Inferior parietal cortex (tissue), 1 donor: ENCODE measurements around the gene FOXF1.

Source experiments
- DNase-seq: peaks from one replicate; pipeline ENCODE4 v3.0.0-alpha.2; 2016; ENCODE audit errors: extremely low spot score

FOXF1 gene

DNA sequence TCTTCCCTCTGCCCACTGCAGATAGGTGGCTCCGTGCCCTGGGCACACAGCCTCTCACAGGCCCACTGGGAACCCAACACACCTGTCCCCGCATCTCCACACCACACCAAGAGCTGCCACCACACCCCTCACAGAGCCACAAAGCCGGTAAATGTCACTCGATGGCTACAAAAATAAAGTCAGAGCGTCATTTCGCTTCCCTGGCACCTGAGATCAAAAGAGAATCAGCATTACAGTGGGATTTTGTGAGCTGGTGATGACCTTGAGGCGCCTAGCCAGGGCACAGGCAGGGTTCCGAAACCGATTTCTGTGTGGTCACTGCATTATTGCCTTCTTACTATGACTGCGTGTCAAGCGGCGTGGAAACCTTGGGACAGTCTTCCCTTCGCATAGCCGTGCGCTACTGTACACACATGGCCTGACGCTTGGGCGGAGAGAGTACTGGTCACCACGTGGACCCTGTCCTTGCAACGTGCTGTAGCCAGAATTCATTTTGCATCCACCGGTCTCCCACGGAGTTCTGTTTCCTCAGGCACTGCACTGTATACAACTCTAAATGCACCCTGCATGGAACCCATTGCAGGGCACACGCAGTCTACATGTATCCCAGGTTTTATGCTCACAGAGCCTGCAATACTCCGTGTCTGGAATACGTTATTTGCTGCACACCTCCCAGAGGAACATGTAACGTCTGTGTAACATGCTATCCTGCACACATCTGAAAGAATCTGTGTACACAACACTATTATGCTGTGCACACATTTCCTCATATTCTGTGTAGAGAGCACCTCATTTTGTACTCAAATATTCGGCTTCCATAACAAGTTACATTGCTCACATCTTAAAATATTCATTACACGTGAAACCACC lies 5.8 kb upstream of the FOXF1 start:
- DNase-seq = no peak

DNA sequence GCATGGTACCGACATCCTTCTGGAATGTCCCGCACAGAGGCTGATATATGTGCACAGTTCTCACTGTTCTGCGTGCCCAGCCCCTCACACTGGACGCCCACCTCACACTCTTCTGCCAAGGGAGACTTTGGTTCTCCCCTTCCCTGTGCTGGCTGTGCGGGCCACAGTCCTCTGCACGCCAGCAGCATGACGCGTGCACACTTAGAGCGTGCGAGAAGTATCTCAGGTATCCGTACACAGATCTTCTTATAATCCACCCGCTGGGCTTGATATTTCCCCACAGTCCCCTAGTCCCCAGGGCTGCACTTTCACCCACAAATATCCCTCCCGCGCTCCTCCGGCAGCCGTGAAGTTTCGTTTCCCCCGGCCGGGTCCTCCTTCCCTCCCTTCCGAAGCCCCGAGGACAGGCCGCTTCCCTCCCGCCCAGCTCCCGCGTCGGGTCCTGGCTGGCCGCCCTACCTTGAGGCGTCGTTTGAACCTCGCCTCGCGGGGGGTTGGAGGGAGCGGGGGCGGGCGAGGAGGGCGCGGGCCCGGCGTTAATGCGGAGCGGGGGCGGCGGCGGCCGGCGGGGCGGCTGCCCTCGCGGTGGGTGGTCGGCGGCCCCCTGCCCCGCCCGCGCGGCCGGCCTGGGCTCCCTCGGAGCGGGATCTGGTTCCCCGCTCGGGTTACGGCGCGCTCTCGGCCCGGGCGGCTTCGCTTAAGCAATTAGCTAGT lies 5.0 kb upstream of the FOXF1 start:
- no peak for DNase-seq

DNA sequence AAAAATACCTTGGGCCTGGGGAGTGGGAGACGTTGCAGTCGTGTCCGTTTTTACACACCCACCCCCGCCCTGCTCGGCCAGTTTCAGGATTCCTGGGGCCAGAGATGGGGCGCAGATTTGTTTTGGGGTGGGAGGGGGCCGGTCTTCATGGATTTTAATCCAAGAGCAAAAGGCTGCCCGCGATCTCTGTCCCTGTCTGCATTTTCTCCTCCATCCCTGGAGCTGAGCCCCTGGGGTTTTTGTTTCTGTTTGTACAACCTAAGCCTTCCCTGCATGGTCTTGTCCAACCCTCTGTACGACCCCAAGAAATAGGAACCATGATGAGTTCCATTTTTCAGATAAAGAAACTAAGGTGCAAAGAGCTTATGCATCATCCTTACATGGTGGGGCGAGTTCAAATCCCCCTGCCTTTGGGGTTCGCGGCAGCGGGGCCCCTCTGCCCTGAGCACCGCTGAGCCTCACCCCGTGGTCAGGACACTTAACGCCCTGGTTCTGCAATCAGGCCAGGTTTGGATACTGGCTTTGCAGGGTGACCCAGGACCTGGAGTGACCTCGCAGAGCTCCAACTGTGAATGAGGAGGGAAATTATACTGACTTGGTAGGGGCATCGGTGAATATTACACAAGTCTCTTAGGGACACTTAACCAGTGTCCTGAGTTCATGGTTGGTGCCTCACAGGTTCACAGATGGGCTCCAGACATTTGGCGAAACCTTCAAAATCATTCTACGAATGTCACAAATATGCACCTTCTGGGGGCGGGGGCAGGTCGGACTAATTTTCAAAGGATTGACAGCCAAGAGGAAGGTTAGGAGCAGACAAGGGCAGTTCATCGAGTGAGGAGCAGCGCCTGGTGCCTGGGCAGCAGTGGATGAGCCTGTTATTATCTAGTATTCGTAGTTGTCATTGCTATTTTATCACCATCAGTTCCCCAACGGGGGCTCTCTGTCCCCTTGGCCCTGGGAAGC lies 4.1 kb upstream of the FOXF1 start:
- no peak for DNase-seq

DNA sequence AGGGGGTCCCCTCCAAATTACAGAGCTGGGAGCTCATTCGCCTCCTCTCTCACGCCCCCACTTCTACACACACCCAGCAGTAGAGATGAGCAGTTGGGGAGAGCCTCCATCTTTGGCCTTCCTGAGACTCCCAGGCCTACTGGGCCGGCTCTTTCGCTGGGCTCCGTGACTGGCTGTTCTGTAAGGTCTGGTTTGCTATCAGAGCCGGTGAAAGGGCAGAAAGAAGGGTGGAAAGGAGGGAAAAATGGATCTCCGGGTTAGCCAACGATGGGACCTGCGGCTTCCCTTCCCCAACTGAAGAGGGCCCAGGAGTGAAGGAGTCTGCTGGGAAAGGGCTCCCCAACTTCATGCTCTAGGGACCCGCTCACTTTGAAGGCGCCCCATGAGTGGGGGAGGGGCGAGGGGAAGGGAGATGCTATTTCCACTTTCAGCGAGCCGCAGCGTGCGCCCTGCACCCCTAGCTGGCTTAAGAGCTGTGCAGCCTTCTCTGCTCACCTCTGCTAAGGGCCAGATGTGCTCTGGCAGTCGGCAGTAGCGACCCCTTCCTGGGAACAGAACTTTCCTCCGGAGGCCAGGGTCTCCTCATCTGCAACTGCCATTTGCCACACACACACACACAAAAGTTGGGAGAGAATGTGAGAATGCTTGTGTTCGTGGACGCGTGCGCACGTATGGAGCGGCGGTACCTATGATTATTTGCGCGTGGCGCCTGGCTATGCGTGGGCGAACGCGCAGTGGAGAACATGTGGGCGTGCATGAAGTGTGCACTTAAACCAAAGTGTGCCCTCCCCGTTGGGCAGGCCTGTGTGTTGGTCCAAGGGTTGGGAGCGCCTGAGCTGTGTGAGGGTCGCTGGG lies 2.9 kb upstream of the FOXF1 start:
- no peak for DNase-seq

DNA sequence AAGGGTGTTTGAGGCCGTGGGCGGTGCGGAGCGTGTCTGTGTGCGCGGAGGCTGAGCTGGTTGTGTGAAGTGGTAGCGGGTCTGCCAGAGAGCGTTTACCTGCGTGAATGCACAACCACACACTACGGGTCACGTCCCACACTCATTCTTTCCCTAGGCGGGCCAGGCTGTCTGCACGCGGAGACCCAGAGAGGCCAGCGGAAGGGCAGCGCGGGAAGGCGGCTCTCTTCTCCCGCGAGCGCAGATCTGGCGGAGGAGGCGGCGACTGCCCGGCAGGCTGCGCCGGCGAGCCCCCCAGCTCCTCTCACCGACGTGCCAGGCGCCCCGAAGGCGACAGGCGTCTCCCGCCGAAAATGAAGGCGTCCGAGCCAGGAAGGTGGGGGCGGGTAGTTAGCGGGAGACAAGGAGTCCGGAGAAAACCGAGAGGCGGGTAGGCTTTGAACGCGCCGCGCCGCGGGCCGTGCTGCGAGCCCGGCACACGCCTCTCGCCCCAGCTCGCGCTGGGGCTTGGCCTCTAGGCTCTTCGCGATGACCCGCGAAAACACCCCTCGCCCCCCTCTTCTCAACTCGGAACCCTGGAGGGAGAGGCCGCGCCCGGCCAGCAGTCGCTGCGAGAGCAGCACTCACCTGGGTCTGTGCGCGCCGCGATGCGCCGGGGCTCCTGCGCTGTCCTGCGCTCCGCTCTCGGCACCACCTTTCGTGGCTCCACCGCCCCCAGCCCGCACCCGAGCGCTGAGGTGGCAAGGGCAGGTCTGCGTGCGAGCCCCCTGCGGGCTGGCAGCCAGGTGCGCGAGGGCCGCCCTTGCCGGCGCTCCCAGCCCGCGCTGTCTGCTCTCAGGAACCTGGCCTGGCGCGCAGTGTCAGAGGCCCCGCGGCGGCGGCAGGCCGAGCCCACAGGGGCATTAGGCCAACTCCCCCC lies 2.0 kb upstream of the FOXF1 start:
- DNase-seq = no peak

DNA sequence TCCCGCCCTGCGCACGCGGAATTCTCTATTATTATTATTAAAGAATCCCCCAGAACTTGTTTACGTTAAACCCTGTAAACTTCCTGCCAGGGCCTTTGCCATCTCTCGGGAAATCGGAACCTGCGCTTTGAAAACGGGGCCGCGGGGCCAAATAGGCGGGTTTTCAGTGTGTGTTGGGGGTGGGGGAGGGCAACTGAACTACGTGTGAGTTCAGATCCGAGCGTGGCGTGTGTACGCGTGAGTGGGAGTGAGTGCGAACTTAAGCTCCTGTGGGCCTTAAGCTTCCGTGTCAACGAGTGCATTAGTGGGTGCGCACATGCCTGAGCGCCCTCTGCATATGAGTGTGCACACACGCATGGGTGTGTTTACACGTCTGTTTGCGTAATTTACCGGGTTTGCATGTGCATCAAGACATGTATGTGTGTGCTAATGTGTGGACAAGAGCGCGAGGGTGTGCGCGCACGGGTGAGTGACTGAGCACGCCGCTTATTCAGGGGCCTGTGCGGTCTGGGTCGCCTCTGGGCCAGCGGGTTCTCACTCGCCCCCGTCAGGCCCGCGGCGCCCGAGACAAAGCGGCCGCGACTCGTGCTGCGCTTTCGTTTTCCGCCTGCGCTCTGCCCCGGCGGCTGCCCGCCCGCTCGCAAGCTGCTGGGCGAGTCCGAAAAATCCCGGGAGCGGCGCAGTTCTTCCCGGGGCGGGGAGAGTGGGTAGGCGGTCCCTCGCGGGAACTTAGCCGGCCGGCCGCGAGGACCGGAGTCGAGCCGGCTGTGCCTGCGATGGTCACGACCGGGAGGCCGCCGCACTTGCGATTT lies 1.2 kb upstream of the FOXF1 start:
- no peak for DNase-seq

DNA sequence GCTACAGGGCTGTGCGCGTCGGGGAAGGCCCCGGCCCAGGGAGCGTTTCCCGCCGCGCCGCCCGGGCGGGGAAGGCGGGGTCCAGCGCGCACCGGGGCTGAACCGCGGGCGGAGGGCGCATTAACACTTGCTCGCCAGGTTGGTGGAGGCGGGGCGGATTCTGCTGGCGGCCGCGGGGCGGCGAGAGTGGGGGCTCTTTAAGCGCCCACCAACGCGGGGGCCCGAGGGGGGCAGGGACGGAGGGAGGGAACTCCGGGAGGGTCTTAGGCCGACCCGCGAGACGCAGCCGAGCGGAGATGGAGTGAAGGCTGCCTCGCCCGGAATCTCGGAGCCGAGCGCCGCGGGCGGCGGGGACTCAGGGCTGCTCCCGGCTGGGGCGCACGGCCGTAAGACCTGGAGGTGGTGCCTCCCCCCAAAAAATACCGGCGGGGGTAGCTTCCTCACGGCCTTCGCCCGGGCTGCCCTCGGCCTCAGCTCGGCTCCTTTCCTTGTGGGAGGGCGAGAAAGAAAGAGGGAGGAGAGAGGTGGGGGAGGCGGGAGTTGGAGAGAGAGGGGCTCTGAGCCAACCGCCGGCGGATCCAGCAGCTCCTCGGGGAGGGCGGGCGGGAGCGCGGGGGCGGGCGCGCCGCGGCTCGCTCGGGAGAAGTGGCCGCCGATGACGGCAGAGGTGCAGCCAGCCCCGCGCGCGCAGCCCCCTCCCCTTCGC lies 415 bp upstream of the FOXF1 start:
- no peak for DNase-seq

DNA sequence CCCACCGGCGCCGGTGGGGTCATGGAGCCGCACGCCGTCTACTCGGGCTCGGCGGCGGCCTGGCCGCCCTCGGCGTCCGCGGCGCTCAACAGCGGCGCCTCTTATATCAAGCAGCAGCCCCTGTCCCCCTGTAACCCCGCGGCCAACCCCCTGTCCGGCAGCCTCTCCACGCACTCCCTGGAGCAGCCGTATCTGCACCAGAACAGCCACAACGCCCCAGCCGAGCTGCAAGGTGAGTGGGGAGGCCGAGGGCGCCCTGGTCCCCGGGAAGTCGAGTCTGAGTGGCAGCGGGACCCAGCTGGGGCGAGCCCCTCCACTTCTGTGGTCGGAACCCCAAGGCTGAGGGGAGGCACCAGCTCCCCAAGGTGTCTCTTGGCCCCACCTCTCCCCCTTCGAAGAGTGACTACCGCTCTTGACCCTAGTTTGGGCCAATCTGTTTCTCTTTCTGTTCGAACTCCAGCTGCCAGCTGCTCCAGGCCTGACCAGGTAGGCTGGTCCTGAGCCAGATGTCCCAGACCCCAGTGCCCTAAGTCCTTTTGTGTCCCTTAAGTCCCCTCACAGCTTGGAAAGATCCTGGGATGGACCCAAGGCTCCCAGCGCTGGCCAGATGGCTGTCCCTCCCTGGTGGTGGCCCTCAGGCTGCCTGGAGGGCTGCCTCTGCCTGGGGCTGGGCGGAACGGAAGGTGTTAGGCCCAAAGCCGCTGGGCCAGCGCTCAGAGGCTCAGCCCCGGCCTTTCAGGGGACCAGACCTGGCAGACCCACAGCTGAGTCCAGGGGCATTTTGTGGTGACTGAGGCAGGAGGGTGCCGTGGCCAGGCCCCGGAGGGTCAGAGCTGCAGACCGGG lies 1.2 kb downstream of the FOXF1 start:
- DNase-seq = no peak

DNA sequence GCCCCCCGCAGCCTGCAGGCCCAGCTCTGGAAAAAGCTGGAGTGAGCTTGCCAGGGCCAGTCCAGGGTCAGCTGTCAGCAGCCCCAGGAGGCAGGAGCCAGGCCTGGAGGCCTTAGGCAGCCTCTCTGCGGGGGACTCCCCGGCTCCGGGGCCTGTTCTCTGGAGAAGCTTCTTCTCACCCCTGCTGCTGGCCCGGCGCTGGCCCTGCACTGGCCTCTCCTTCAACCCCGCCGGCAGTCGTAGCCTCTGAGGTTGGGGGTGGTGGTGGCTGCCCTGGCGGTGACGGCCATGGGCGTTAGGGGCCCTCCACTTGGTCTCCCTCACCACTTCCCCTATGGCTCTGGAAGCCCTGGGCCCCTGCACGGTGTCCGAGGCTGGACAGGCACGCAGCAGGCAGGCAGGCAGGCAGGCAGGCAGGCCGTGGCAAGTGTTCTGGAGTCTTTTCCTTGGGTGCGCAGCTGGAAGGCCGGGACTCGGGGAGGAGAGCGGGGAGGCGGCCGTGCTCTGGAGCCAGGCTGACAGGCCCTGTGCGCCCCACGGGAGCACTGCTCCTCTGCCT lies 2.1 kb downstream of the FOXF1 start:
- DNase-seq = no peak

DNA sequence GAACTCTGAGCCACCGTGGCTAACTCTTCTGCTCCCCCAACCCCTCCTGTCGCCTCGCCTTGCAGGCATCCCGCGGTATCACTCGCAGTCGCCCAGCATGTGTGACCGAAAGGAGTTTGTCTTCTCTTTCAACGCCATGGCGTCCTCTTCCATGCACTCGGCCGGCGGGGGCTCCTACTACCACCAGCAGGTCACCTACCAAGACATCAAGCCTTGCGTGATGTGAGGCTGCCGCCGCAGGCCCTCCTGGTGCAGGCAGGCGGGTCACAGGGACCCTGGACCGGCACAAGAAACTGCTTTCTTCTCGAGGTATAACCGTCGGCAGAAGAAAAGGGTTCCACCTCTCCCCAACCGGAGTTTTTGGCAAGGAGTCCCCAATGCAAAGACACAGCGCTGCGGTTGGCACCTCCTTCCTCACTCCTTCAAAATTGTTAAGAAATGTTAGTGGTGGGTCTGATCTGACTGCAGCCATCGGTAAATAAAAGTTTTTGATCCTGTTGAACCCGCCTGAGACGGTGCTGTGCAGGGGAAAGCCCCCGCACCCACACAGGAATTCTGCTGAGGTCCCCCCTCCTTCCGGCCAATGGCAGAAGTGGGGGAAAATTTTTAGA lies 2.6 kb downstream of the FOXF1 start:
- no peak for DNase-seq

DNA sequence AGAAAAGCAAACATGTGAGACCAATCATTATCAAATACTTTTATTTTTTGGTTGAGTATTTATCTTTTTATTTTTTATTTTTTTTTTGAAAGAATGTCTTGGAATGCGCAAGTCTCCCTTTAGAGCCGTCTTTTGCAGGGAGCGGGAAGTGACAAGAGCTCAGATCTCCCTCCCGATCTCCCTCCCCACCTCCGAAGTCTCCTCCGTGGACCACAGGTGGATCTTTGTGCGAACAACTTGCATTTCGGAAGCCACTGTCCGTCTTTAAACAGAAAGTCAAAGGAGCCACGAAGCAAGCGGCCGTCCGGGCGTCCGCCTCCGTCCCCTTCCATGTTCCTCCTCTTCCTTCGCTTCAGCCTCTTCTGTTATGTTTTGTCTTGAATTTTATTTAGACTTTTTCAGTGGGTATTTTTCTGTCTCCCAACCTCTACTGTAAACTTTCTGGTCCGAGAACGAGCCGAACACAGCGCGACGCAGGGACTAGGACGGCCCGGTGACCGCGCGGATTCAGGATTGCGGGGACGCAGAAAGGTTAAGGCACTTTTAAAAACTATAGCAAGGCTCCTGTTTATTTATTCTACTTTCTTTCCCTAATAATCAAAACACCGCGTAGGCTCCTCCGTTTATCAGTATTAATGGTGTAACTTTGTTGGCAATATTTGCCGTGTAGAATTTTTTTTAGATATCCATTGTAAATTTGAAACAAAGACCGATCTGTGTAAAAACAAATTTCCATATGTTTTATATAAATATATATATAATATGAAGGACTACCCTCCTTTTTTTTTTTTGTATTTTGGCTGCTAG lies 3.3 kb downstream of the FOXF1 start:
- DNase-seq = no peak

DNA sequence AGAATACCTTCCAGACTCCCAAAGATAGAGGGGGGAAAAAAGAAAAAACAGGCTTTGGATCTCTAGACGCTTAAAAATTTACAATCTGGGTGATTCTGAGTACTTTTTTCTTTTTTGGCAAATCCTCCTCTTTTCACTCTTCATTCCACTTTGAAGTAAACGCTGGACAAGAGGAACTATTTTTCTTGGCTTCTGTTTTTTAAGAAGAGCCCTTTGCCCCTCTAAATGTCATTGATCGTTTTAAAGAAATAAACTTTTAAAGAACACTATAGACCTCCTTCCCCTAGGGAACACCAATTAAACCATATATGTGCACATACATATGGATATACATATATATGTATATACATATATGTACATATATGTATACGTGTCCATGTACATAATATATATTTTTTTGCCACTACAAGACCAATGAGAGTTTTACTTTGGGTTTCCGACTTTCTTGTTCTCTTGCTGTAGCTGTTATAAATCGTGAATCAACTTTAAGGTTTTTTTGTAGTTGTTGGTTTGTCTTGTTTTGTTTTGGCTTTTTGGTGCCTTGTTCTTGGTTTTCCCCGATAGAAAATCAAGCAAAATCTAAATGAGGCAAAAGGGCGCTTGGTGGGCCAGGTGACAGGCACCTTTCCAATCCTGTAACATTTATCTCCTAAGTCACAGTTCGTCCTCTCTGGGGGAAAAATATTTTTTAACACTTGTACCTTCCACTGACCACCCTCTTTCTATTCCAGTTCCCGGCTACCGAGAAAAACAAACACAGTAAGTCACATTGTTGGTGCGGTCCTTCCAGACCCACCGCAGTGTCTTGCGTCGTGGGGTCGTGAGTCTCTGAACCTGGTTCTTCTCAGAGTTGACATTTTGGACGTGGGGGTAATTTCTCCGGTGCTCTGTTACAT lies 4.4 kb downstream of the FOXF1 start:
- DNase-seq = no peak

DNA sequence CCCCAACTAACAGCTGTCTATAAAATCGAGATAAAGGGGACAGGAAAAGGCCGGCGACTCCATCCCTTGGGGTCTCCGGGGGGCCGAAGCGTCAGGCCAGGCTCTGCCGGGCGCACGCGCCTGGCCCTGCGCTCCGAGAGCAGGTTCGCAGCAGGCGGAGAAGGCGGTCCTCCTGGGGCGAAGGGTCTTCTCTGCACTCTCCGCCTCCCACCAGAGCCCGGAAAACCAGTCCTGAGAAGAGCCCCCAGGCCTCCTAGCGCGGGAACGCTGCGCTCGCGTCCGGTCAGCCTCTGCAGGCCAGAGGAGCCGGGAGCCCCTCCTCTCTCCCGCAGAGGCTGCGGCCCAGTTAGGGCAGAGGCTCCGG lies 5.1 kb downstream of the FOXF1 start:
- DNase-seq = no peak

DNA sequence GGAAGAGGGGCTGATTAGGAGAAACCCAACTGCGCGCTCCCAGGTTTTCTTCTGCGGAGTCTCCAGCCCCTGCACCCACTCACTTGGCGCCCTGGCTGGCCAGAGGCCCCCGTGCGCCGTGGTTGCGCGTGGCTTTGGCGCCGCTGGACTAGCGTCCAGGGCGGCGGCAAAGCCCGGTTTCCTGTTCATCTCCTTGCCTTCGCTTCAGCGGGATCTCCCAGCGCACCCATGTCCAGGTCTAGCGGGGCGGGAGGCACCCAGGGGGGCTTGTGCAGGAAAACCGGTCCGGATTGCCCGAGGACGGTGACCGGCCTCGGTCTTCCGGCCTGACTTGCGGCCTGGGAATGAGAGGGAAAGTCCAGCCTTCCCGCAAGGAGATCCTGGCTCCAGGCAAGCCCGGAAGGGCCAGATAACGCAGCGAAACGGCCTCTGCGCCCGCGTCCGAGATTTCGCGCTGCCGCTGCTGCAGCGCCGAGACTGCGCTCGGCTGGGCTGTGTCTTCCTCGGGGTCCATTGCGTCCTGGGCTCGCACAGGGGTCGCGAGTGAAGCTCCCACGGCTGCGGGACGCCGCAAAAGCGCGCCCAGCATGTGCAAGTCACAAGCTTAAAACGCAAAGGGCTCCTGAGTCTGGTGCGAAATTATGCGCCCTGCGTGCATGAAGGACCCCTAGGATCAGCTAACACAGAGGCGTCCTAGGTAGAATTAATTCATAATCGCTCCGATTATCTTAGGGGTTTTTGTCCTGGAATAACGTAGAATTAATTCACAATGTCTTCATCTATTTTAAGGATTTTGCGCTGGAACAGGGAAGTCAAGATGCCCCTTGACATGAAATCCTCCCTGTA lies 5.7 kb downstream of the FOXF1 start:
- DNase-seq = no peak
